Liver (tissue), 9 donors: Measurements from ENCODE around the gene FNBP1. TPM values are rescaled to one million over a fixed set of nuclear protein-coding genes. Genes with fewer than 3 reads are reported as not detected.

ENCODE experiments used
- DNase-seq: peaks from one replicate; pipeline ENCODE4 v3.0.0-alpha.2; 2017; ENCODE audit warnings: low spot score
- H3K27ac ChIP-seq, 2 donors: one replicate each; pipeline ENCODE4 v1.7.0; 2013; ENCODE audit warnings: inconsistent platforms in 2 of 2, low read length in 2 of 2, control low read depth in 1 of 2, low read depth in 1 of 2, mild to moderate bottlenecking in 1 of 2
- H3K27me3 ChIP-seq, 4 donors: one replicate each; pipeline versions ENCODE4 v1.6.1 to v1.7.0; 2013; ENCODE audit warnings: low read length in 3 of 4, inconsistent platforms in 1 of 4, mild to moderate bottlenecking in 1 of 4, moderate library complexity in 1 of 4; ENCODE audit not compliant: control insufficient read depth in 4 of 4, insufficient read depth in 4 of 4
- H3K36me3 ChIP-seq, 4 donors: one replicate each; pipeline versions ENCODE4 v1.6.1 to v1.7.0; 2013; ENCODE audit warnings: low read length in 3 of 4, mild to moderate bottlenecking in 3 of 4, low read depth in 1 of 4, moderate library complexity in 1 of 4; ENCODE audit not compliant: control insufficient read depth in 4 of 4, insufficient read depth in 3 of 4
- H3K4me1 ChIP-seq, 4 donors: one replicate each; pipeline versions ENCODE4 v1.6.1 to v1.7.0; 2013; ENCODE audit warnings: low read length in 3 of 4, mild to moderate bottlenecking in 3 of 4, moderate library complexity in 1 of 4; ENCODE audit not compliant: control insufficient read depth in 4 of 4, insufficient read depth in 4 of 4
- H3K4me3 ChIP-seq, 3 donors: one replicate each; pipeline versions ENCODE4 v1.6.1 to v1.7.0; 2013; ENCODE audit warnings: low read length in 3 of 3, control low read depth in 1 of 3, low read depth in 1 of 3, mild to moderate bottlenecking in 1 of 3
- H3K9ac ChIP-seq, 2 donors: one replicate each; pipeline ENCODE4 v1.7.0; 2013; ENCODE audit warnings: low read length in 2 of 2, mild to moderate bottlenecking in 2 of 2, moderate library complexity in 2 of 2, control low read depth in 1 of 2, low read depth in 1 of 2
- H3K9me3 ChIP-seq, 4 donors: one replicate each; pipeline versions ENCODE4 v1.6.1 to v1.7.0; 2013; ENCODE audit warnings: low read length in 3 of 4; ENCODE audit not compliant: control insufficient read depth in 4 of 4
- EGR1 ChIP-seq, 2 donors: IDR thresholded peaks; 2 replicates each; pipeline ENCODE4 v1.6.1; 2016 to 2018; ENCODE audit warnings: antibody characterized with exemption in 2 of 2, low read depth in 2 of 2
- FOXA1 ChIP-seq: IDR thresholded peaks from 2 replicates; pipeline ENCODE4 v1.6.1; 2016; ENCODE audit warnings: antibody characterized with exemption
- FOXA2 ChIP-seq: IDR thresholded peaks from 2 replicates; pipeline ENCODE4 v1.6.1; 2016; ENCODE audit warnings: antibody characterized with exemption
- GABPA ChIP-seq, 2 donors: IDR thresholded peaks in 1 of 2; conservative IDR thresholded peaks in 1 of 2; 2 replicates each; pipeline ENCODE4 v1.6.1; 2016; ENCODE audit warnings: antibody characterized with exemption in 2 of 2, mild to moderate bottlenecking in 1 of 2, moderate library complexity in 1 of 2
- HNF4A ChIP-seq, 2 donors: conservative IDR thresholded peaks; 2 replicates each; pipeline ENCODE4 v1.6.1; 2016; ENCODE audit warnings: antibody characterized with exemption in 2 of 2, mild to moderate bottlenecking in 2 of 2
- HNF4G ChIP-seq: IDR thresholded peaks from 2 replicates; pipeline ENCODE4 v1.6.1; 2016; ENCODE audit warnings: antibody characterized with exemption
- JUND ChIP-seq, 2 donors: IDR thresholded peaks; 2 replicates each; pipeline ENCODE4 v1.6.1; 2016; ENCODE audit warnings: antibody characterized with exemption in 2 of 2
- NR2F2 ChIP-seq: IDR thresholded peaks from 2 replicates; pipeline ENCODE4 v1.6.1; 2016; ENCODE audit warnings: antibody characterized with exemption
- RAD21 ChIP-seq, 2 donors: IDR thresholded peaks; 2 replicates each; pipeline ENCODE4 v1.6.1; 2016; ENCODE audit warnings: antibody characterized with exemption in 2 of 2, mild to moderate bottlenecking in 2 of 2
- RXRA ChIP-seq, 2 donors: IDR thresholded peaks; 2 replicates each; pipeline ENCODE4 v1.6.1; 2017 to 2018; ENCODE audit warnings: antibody characterized with exemption in 2 of 2, mild to moderate bottlenecking in 1 of 2
- SP1 ChIP-seq: IDR thresholded peaks from 2 replicates; pipeline ENCODE4 v1.6.1; 2018; ENCODE audit warnings: antibody characterized with exemption, mild to moderate bottlenecking
- TAF1 ChIP-seq: conservative IDR thresholded peaks from 2 replicates; pipeline ENCODE4 v1.6.1; 2016; ENCODE audit warnings: antibody characterized with exemption, mild to moderate bottlenecking
- YY1 ChIP-seq: IDR thresholded peaks from 2 replicates; pipeline ENCODE4 v1.6.1; 2016; ENCODE audit warnings: antibody characterized with exemption, mild to moderate bottlenecking
- WGBS: extraction: QIAGEN DNeasy Blood & Tissue Kit; methylation state at CpG from one replicate; pipeline ENCODE4 v1.1.7; 2013; 5-methylcytosine and 5-hydroxymethylcytosine counted together
- polyA plus RNA-seq, 2 donors: library from polyadenylated mRNA; stranded (reverse) in 1 of 2; unstranded in 1 of 2; fragments of 200-250 nt in 1 of 2; fragments of >200 nt in 1 of 2; fragmentation: Nextera tagmentation in 1 of 2; extraction: Ambion mirVana in 1 of 2; gene quantifications; one replicate each; pipeline versions ENCODE4 v1.2.1 to v1.2.3, GENCODE V29; 2013 to 2015
- total RNA-seq, 2 donors: library from RNA; depleted of rRNA; stranded (reverse); fragments of >200 nt; gene quantifications; one replicate each; pipeline ENCODE4 v1.2.3, GENCODE V29; 2014
- TF ChIP-seq, protein P1 (sequence below): IDR thresholded peaks from 2 replicates; pipeline ENCODE4 v1.6.1; 2016; ENCODE audit warnings: antibody characterized with exemption
- TF ChIP-seq, protein P2 (sequence below): IDR thresholded peaks from 2 replicates; pipeline ENCODE4 v1.6.1; 2016; ENCODE audit warnings: antibody characterized with exemption
- TF ChIP-seq, protein P3 (sequence below): IDR thresholded peaks from 2 replicates; pipeline ENCODE4 v1.6.1; 2016; ENCODE audit warnings: antibody characterized with exemption
- TF ChIP-seq, protein P4 (sequence below): IDR thresholded peaks from 2 replicates; pipeline ENCODE4 v1.6.1; 2016; ENCODE audit warnings: antibody characterized with exemption, mild to moderate bottlenecking
- donor health status: healthy.
- donor health status: healthy.
- donor health status: healthy.
- donor health status: healthy.
- donor health status: healthy.

FNBP1 gene
- total and polyA plus RNA-seq, 4 donors, result 6.6 to 15.6 (median 12.3) TPM

DNA sequence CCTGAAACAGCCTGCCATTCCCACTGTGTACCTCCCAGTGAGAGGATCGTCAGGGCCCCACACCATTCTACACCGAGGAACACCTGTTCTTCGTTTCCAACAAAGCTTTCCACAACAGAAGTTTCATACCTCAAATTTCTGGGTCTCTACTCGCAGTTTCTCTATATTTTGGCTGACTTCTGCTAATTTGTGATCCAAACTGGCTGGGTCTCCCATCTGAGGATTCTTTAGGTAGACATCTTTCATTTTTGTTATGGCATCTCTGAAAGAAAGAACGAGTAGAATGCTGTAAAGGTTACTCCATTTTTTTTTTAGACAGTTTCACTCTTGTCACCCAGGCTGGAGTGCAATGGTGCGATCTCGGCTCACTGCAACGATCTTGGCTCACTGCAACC, 140.3 kb downstream of the FNBP1 start:
- no peak overlapping the region for H3K27ac ChIP-seq

DNA sequence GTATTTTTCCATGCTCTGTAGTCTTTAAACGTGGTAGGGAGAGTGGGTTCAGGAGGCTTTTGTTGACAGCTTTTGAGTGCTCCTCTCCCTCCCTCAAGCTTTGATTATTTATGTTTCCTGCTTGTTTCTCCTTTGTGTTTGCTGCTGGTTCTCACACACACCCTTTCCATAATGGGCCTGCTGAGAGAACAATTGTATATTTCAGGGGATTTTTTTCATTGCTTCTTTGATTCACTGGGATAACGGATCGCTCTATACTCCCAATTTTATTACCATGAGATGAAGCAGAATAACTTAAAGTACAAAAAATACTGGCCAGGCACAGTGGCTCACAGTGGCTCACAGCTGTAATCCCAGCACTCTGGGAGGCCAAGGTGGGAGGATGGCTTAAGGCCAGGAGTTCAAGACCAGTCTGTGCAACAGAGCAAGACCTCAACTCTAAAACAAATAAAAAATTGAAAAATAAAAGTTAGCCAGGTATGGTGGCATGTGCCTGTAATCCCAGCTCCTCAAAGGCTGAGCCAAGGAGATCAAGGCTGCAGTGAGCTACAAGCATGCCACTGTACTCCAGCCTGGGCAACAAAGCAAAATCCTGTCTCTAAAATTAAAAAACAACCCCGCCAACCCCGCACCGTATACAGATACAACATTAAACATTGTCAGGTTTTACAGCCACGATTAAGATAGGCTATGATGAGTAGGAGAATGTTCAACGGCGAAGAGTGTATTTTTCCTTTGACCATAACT, 140.8 kb downstream of the FNBP1 start:
- Histone ChIP-seq H3K4me1 (no peaks in the 10 kb centered on the region), H3K27ac (no peak overlapping the region), H3K9ac (no peak overlapping the region), H3K27me3 (no peaks in the 10 kb centered on the region), H3K4me3 (no peak overlapping the region), H3K9me3 (no peaks in the 10 kb centered on the region), H3K36me3 (peaks cover 9 to 22% (median 12%) of the 10 kb centered on the region in 4 donors)
- DNase-seq, result no peak
- 95% methylated on average over 9 of the region's 9 CpGs for WGBS
- TF ChIP-seq TAF1, result no peak
- TF ChIP-seq, protein P1, sequence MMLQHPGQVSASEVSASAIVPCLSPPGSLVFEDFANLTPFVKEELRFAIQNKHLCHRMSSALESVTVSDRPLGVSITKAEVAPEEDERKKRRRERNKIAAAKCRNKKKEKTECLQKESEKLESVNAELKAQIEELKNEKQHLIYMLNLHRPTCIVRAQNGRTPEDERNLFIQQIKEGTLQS, result no peak
- TF ChIP-seq GABPA (IDR thresholded peaks at IDR 0.05 in 1 of 2, conservative IDR thresholded peaks at IDR 0.05 in 1 of 2), result no peak
- no peak for TF ChIP-seq SP1
- no peak for TF ChIP-seq RXRA (IDR thresholded peaks at IDR 0.05)
- no peak for TF ChIP-seq YY1
- no peak for TF ChIP-seq RAD21 (IDR thresholded peaks at IDR 0.05)
- no peak for TF ChIP-seq HNF4G
- TF ChIP-seq, protein P2, sequence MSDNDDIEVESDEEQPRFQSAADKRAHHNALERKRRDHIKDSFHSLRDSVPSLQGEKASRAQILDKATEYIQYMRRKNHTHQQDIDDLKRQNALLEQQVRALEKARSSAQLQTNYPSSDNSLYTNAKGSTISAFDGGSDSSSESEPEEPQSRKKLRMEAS, result no peak
- TF ChIP-seq, protein P3, sequence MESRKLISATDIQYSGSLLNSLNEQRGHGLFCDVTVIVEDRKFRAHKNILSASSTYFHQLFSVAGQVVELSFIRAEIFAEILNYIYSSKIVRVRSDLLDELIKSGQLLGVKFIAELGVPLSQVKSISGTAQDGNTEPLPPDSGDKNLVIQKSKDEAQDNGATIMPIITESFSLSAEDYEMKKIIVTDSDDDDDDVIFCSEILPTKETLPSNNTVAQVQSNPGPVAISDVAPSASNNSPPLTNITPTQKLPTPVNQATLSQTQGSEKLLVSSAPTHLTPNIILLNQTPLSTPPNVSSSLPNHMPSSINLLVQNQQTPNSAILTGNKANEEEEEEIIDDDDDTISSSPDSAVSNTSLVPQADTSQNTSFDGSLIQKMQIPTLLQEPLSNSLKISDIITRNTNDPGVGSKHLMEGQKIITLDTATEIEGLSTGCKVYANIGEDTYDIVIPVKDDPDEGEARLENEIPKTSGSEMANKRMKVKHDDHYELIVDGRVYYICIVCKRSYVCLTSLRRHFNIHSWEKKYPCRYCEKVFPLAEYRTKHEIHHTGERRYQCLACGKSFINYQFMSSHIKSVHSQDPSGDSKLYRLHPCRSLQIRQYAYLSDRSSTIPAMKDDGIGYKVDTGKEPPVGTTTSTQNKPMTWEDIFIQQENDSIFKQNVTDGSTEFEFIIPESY, result no peak
- TF ChIP-seq, protein P4, sequence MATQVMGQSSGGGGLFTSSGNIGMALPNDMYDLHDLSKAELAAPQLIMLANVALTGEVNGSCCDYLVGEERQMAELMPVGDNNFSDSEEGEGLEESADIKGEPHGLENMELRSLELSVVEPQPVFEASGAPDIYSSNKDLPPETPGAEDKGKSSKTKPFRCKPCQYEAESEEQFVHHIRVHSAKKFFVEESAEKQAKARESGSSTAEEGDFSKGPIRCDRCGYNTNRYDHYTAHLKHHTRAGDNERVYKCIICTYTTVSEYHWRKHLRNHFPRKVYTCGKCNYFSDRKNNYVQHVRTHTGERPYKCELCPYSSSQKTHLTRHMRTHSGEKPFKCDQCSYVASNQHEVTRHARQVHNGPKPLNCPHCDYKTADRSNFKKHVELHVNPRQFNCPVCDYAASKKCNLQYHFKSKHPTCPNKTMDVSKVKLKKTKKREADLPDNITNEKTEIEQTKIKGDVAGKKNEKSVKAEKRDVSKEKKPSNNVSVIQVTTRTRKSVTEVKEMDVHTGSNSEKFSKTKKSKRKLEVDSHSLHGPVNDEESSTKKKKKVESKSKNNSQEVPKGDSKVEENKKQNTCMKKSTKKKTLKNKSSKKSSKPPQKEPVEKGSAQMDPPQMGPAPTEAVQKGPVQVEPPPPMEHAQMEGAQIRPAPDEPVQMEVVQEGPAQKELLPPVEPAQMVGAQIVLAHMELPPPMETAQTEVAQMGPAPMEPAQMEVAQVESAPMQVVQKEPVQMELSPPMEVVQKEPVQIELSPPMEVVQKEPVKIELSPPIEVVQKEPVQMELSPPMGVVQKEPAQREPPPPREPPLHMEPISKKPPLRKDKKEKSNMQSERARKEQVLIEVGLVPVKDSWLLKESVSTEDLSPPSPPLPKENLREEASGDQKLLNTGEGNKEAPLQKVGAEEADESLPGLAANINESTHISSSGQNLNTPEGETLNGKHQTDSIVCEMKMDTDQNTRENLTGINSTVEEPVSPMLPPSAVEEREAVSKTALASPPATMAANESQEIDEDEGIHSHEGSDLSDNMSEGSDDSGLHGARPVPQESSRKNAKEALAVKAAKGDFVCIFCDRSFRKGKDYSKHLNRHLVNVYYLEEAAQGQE, result no peak
- no peak for TF ChIP-seq FOXA2
- TF ChIP-seq NR2F2, result no peak
- TF ChIP-seq HNF4A (conservative IDR thresholded peaks at IDR 0.05), result no peak
- TF ChIP-seq FOXA1, result no peak
- no peak for TF ChIP-seq JUND (IDR thresholded peaks at IDR 0.05)

More for the DNA sequence above, 140.3 kb downstream of the FNBP1 start:
- TF ChIP-seq, protein P1, result no peak
- no peak for TF ChIP-seq GABPA (IDR thresholded peaks at IDR 0.05 in 1 of 2, conservative IDR thresholded peaks at IDR 0.05 in 1 of 2)
- no peak for TF ChIP-seq JUND (IDR thresholded peaks at IDR 0.05)
- TF ChIP-seq EGR1 (IDR thresholded peaks at IDR 0.05; ENCODE audit: low read depth in 2 of 2), result no peak
- TF ChIP-seq, protein P2, result no peak
- TF ChIP-seq RXRA (IDR thresholded peaks at IDR 0.05), result no peak
- TF ChIP-seq FOXA1, result no peak
- TF ChIP-seq RAD21 (IDR thresholded peaks at IDR 0.05), result no peak
- TF ChIP-seq, protein P4, result no peak
- Histone ChIP-seq H3K4me1 (no peaks in the 10 kb centered on the region), H3K36me3 (peaks cover 9 to 24% (median 12%) of the 10 kb centered on the region in 4 donors), H3K9ac (no peak overlapping the region), H3K4me3 (no peak overlapping the region), H3K27me3 (no peaks in the 10 kb centered on the region), H3K9me3 (no peaks in the 10 kb centered on the region)
- WGBS, result 96% methylated on average over 8 of the region's 8 CpGs
- DNase-seq, result no peak
